ENCODE results near the gene ASB10.

Gene ASB10

DNA sequence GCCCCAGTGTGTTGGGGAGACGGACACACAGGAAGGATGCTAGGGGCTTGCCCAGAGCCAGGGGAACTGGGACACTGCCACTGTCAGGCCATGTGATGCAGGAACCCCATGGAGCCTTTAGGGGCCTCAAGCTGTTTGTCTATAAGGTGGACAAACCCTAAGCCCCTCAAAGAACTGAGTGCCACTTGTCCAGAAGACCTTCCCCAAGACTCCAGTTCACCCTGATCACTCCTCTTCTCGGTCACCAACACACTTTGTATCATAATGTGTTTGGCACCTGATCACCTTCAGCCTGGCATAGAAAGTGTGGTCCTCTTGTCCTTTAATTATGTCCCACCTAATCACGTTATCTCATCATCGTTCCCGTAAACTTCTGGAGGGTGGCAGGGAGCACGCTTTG, 22.5 kb upstream of the ASB10 start:
- no peak for DNase-seq

GRCh38 chr7:151208253-151208862, 21.3 kb upstream of the ASB10 start:
- no peak for DNase-seq

- DNase-seq, result no peak
Observed at GRCh38 chr7:151207804-151208203, 20.8 kb upstream of the ASB10 start.

GRCh38 chr7:151207315-151207714, 20.3 kb upstream of the ASB10 start:
- no peak for DNase-seq

- peak; percentile 76 for DNase-seq
Observed at GRCh38 chr7:151206914-151207313, 19.9 kb upstream of the ASB10 start.

GRCh38 chr7:151205730-151206129, 18.7 kb upstream of the ASB10 start:
- no peak for DNase-seq

DNA sequence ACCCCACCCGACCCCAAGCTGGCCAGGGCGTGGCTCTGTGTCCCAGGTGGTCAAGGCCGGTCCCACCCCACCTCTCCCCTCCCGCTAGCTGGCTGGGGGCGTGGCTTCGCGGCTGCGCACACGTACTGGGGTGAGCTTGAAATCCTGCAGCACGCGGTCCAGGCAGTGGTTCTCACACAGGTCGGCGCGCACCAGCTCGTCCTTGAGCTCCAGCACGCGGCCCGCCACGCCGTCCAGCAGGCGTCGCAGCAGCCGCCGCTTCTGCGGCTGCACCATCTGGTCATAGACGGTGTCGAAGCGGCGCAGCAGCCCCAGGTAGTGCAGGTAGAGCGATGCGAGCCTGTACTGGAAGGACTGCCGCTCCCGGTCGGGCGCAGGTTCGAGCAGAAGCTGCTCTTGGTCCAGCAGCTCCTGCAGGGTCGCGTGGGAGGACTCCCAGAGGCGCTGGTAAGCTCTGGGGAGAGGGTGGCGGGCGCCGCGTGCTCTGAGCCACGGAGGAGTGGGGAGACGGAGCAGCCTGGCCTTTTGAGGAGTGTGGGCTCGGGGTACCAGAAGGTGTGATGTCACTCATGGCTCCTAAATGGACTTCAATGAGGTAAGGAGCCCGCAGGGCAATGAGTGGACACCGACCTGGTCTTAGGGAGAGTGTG, 17.5 kb upstream of the ASB10 start:
- no peak for DNase-seq

- DNase-seq, result no peak
Observed at GRCh38 chr7:151202836-151203235, 15.8 kb upstream of the ASB10 start.

- DNase-seq, result no peak
Observed at GRCh38 chr7:151201751-151202150, 14.7 kb upstream of the ASB10 start.

GRCh38 chr7:151201344-151201743, 14.3 kb upstream of the ASB10 start:
- no peak for DNase-seq

DNA sequence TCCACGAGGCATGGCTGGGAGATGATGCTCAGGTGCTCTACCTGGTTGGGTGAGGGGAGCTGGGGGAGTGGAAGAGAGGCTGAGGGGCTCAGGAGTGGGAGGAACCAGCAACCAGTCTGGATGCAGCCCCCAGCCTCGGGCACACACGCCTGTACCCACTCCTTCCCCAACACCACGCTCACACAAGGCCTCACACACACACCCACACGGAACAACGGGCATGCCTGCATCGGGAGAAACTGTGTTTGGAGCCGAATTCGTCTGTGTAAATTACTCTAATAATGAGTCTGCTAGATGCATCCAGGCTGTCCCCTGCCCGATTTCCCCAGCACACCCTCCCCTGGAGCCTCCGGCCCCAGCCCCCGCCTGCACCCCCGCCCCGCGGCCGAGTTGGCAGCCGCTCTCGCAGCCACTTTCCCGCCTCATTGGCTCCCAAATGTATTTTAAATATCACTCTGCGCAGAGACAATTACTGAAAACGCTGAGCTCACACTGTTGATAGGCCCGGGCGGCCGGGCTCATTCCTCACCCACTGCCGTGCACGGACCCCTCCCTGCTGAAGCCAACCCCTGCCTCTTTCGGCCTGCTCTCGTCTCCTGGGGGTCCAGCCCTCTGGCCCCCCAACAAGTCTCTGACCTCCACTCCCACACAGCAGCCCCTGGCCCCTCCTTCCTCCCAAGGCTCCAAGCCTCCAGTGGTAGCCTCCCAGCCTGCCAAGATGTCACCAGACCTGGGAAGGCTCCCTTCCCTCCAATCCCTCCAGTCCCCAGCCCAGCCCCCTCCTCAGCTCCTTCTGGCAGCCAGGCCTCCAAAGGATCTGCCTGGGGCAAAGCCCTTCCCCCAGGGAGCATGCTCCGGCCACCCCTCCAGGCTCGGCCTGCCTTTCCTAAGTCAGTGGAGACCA, 12.1 kb upstream of the ASB10 start:
- DNase-seq, result no peak

DNA sequence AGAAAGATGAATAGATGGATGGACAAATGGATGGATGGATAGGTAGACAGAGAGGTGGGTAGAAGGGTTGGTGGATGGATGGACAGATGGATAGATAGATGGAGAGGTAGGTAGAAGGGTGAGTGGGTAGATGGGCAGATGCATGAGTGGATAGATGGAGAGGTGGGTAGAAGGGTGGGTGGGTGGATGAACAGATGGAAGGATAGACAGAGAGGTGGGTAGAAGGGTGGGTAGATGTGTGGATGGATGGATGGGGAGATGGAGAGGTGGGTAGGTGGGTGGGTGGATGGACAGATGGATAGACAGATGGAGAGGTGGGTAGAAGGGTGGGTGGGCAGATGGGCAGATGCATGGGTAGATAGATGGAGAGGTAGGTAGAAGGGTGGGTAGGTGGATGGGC, 10.9 kb upstream of the ASB10 start:
- DNase-seq, result no peak

- DNase-seq, result no peak
Observed at GRCh38 chr7:151195616-151196450, 8.8 kb upstream of the ASB10 start.

GRCh38 chr7:151194188-151194587, 7.1 kb upstream of the ASB10 start:
- DNase-seq, result no peak

- no peak for DNase-seq
Observed at GRCh38 chr7:151193203-151193978, 6.3 kb upstream of the ASB10 start.

DNA sequence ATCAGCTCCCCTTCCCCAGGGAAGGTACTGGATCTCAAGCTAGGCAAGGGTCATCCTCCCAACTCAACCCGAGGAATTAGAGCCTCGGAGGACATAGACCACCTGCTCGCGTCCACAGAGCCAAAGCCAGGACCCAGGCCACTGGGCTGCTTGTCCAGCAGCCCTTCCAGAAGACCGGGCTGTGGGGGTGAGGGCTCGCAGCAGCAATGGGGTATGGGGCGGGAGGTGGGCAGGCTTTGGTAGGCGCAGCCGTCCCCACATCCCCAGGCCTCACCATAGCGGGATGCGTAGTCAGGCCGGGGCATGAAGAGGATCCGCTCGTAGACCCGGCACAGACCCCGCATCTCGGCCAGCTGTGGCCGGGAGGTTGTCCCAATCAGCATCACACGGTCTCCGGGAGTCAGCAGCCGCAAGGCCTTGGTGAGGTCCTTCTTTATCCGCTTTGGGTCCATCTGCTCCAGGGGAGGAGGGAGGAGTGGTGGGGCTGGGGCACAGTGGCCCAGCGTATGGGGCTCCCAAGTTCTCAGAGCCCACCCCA, 5.0 kb upstream of the ASB10 start:
- no peak for DNase-seq

- DNase-seq, result no peak
Observed at GRCh38 chr7:151191544-151191943, 4.5 kb upstream of the ASB10 start.

DNA sequence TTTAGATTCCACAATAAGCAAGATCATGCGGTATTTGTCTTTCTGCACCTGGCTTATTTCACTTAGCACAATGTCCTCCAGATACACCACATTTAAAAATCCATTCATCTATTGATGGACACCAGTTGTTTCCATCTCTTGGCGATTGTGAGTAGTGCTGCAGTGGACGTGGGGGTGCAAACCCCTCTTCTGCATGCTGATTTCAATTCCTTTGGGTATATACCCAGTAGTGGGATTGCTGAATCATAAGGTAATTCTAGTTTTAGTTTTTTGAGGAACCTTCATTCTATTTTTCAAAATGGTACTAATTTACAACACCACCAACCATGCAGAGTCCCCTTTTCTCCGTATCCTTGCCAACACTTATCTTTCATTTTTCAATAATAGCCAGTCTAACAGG, 2.0 kb upstream of the ASB10 start:
- no peak for DNase-seq

DNA sequence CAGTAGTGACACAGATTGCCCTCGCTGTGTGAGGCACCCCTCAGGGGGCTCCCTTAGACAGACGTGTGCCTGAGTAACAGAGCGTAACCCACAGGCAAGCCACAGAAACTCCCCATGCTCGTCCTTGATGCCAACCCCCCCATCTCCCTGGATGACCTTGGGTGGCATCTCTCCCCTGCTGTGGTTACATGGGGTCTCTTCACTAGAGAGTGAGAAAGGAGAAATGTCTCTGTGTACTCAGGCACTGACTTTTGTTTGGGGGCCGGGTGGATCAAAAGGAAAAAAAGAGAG, 1.1 kb upstream of the ASB10 start:
- no peak for DNase-seq

DNA sequence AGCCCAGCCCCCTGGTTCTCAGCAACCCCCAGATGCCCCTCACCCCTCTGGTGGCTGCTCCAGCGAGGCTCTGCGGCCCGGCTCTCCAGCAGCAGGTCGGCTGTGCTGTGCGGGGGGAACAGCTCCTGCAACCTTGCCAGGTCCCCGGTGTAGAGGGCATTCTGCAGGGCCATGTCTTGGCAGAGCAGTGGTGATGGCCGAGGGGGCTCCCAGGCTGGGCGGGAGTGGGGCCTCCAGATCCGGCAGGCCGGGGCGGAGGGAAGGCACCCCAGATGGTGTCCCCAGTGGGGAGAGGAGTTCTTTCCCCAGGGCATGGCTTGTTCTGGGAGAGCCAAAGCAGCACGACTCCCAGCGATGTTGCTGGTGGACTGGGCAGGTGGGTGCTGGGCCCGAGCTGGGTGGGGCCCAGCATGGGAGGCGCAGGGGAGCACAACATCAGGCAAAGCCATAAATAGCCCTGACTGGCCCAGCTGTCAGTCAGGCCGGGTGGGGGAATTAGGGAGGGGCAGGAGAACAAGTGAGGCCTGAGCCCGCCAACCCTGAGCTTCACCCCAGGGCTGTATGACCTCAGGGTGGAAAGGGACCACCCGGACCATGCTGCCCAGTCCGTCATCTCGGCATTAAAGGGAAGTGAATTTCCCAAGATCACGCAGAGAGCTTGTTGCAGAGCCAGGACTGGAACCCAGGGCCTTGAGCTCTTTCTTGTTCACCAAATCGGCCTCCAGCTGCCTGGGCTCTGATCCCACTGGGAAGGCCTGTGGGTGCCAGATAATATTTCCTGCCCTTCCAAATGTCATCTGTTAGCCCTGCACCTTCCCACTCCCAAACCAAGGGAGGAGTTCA, 580 bp upstream of the ASB10 start:
- no peak for DNase-seq

Data from GF-D8 (cell line).